ENCODE measurements around the gene PHLDA3.

DNA sequence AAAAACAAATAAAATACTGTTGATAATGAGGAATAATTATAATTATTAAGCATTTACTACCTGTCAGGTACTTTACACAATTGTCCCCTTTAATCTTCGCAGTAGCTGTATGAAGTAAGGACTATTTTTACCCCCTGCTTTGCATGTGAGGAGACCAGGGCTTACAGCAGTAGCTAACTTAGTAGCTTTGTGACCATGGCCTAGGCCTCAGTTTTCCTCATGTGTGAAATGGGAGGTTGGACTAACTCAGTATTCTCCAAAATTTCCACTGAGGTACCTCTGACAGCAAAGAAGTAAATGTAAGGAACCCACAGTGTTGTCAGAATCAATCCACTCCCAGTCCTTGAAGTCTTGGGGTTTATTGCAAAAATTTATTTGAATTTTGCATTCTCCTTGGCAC is 41.7 kb upstream of the PHLDA3 start:
- TF ChIP-seq, protein P1, sequence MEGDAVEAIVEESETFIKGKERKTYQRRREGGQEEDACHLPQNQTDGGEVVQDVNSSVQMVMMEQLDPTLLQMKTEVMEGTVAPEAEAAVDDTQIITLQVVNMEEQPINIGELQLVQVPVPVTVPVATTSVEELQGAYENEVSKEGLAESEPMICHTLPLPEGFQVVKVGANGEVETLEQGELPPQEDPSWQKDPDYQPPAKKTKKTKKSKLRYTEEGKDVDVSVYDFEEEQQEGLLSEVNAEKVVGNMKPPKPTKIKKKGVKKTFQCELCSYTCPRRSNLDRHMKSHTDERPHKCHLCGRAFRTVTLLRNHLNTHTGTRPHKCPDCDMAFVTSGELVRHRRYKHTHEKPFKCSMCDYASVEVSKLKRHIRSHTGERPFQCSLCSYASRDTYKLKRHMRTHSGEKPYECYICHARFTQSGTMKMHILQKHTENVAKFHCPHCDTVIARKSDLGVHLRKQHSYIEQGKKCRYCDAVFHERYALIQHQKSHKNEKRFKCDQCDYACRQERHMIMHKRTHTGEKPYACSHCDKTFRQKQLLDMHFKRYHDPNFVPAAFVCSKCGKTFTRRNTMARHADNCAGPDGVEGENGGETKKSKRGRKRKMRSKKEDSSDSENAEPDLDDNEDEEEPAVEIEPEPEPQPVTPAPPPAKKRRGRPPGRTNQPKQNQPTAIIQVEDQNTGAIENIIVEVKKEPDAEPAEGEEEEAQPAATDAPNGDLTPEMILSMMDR (IDR thresholded peaks at IDR 0.05 in 8 of 11, conservative IDR thresholded peaks at IDR 0.05 in 3 of 11) = no peak
- no peak for TF ChIP-seq POLR2AphosphoS5 (IDR thresholded peaks at IDR 0.05)
- no peak for TF ChIP-seq POLR2A (IDR thresholded peaks at IDR 0.05)
